Testis (tissue), 3 donors: ENCODE results near the gene MEGF9. TPM values are rescaled to one million over a fixed set of nuclear protein-coding genes. Genes with fewer than 3 reads are reported as not detected.

Source experiments
- DNase-seq: peaks from one replicate; pipeline ENCODE4 v3.0.0-alpha.2; 2019
- H3K27ac ChIP-seq, 2 donors: fragments of 200-600 bp; sonication (generic); one replicate each; pipeline ENCODE4 v1.5.1; 2019
- H3K27me3 ChIP-seq: fragments of 200-600 bp; sonication (generic); one replicate; pipeline ENCODE4 v1.5.1; 2019
- H3K36me3 ChIP-seq: fragments of 200-600 bp; sonication (generic); one replicate; pipeline ENCODE4 v1.5.1; 2017; ENCODE audit warnings: low read depth; ENCODE audit errors: missing control alignments
- H3K4me1 ChIP-seq: fragments of 200-600 bp; sonication (generic); one replicate; pipeline ENCODE4 v1.5.1; 2019
- H3K4me3 ChIP-seq, 2 donors: fragments of 200-600 bp; sonication (generic); one replicate each; pipeline ENCODE4 v1.5.1; 2017 to 2019
- H3K9me3 ChIP-seq: fragments of 200-600 bp; sonication (generic); one replicate; pipeline ENCODE4 v1.5.1; 2017
- CTCF ChIP-seq, 3 experiments: fragments of 450-650 bp in 2 of 3; fragments of 200-600 bp in 1 of 3; sonication (generic) in 1 of 3; IDR thresholded peaks; one replicate each; pipeline ENCODE4 v1.5.1; 2016 to 2019; ENCODE audit warnings: antibody characterized with exemption in 3 of 3, mild to moderate bottlenecking in 2 of 3, moderate library complexity in 1 of 3
- POLR2A ChIP-seq: fragments of 450-650 bp; IDR thresholded peaks from one replicate; pipeline ENCODE4 v1.6.1; 2017; ENCODE audit warnings: antibody characterized with exemption, mild to moderate bottlenecking, moderate library complexity
- WGBS, 2 donors: methylation state at CpG; one replicate each; pipeline ENCODE4 v1.1.5; 2018; 5-methylcytosine and 5-hydroxymethylcytosine counted together
- intact Hi-C: fragments of 100-400 bp; cut with DNase I; formaldehyde crosslinking; loops from one replicate; pipeline ENCODE4 v1.15.1; 2023; ENCODE audit warnings: low total_unique reads
- polyA plus RNA-seq: library from polyadenylated mRNA; stranded (reverse); fragments of 350-450 nt; fragmentation: Illumina TruSeq; extraction: RNeasy Lipid Tissue Mini Kit (QIAGEN cat#74804); gene quantifications from one replicate; pipeline ENCODE4 v1.2.3, GENCODE V29; 2014; ENCODE audit warnings: low read depth, low replicate concordance; ENCODE audit not compliant: insufficient read depth
- total RNA-seq, 2 donors: library from RNA; depleted of rRNA; stranded (reverse); fragments of >200 nt; gene quantifications; one replicate each; pipeline ENCODE4 v1.2.3, GENCODE V29; 2016

Gene MEGF9
- total and polyA plus RNA-seq, 3 donors from 2014 or later: 7.2 to 8.5 (median 8.2) TPM

- H3K9me3 ChIP-seq: no peaks in the 10 kb centered on the region
- no peaks in the 10 kb centered on the region for H3K27me3 ChIP-seq
- no peaks in the 10 kb centered on the region for H3K4me1 ChIP-seq
- no peak overlapping the region for H3K4me3 ChIP-seq
- intact Hi-C loops: no loop called here
- WGBS, 2 donors: 52 to 56% methylated on average over 4 of the region's 4 CpGs
- H3K27ac ChIP-seq: no peak overlapping the region
- no peak for DNase-seq
- TF ChIP-seq CTCF (IDR thresholded peaks at IDR 0.05) (no peak), POLR2A (no peak)
- H3K36me3 ChIP-seq: no peaks in the 10 kb centered on the region
Observed at GRCh38 chr9:120628207-120628924, 85.9 kb downstream of the MEGF9 start.

GRCh38 chr9:120627073-120627472 is 87.2 kb downstream of the MEGF9 start:
- Histone ChIP-seq H3K4me1 (no peaks in the 10 kb centered on the region), H3K27me3 (no peaks in the 10 kb centered on the region), H3K4me3 (no peak overlapping the region), H3K9me3 (no peaks in the 10 kb centered on the region), H3K36me3 (no peaks in the 10 kb centered on the region), H3K27ac (no peak overlapping the region)
- intact Hi-C loops: no loop called here
- no peak for TF ChIP-seq CTCF (IDR thresholded peaks at IDR 0.05)
- TF ChIP-seq POLR2A: no peak
- WGBS, 2 donors: 57 to 67% methylated on average over 2 of the region's 2 CpGs
- no peak for DNase-seq

GRCh38 chr9:120626512-120626911 is 87.8 kb downstream of the MEGF9 start:
- Histone ChIP-seq H3K9me3 (no peaks in the 10 kb centered on the region), H3K27me3 (no peaks in the 10 kb centered on the region), H3K36me3 (no peaks in the 10 kb centered on the region), H3K4me1 (no peaks in the 10 kb centered on the region), H3K4me3 (no peak overlapping the region), H3K27ac (no peak overlapping the region)
- DNase-seq: no peak
- 74 to 75% methylated on average over 1 of the region's 1 CpG for WGBS, 2 donors
- intact Hi-C loops: no loop called here
- TF ChIP-seq CTCF (IDR thresholded peaks at IDR 0.05): no peak
- no peak for TF ChIP-seq POLR2A

GRCh38 chr9:120625222-120625621 is 89.0 kb downstream of the MEGF9 start:
- no peak for DNase-seq
- 94 to 98% methylated on average over 6 of the region's 6 CpGs for WGBS, 2 donors
- no peaks in the 10 kb centered on the region for H3K9me3 ChIP-seq
- H3K4me1 ChIP-seq: no peaks in the 10 kb centered on the region
- H3K4me3 ChIP-seq: no peak overlapping the region
- no peak for TF ChIP-seq POLR2A
- no peak for TF ChIP-seq CTCF (IDR thresholded peaks at IDR 0.05)
- H3K27me3 ChIP-seq: no peaks in the 10 kb centered on the region
- H3K36me3 ChIP-seq: no peaks in the 10 kb centered on the region
- H3K27ac ChIP-seq: no peak overlapping the region
- intact Hi-C loops: no loop called here

GRCh38 chr9:120622790-120623189 is 91.5 kb downstream of the MEGF9 start:
- H3K27ac ChIP-seq: no peak overlapping the region
- intact Hi-C loops: no loop called here
- no peaks in the 10 kb centered on the region for H3K27me3 ChIP-seq
- no peak for TF ChIP-seq POLR2A
- no peak for TF ChIP-seq CTCF (IDR thresholded peaks at IDR 0.05)
- no peaks in the 10 kb centered on the region for H3K36me3 ChIP-seq
- no peaks in the 10 kb centered on the region for H3K4me1 ChIP-seq
- H3K9me3 ChIP-seq: no peaks in the 10 kb centered on the region
- DNase-seq: no peak
- no peak overlapping the region for H3K4me3 ChIP-seq
